Body of pancreas (tissue), 4 donors: ENCODE data around the gene SRMS. TPM values are rescaled to one million over a fixed set of nuclear protein-coding genes. Genes with fewer than 3 reads are reported as not detected.
A peak's percentile ranks its signal among the peaks of the same experiment; 100 is the strongest.

Source experiments
- ATAC-seq: fragments of 150-250 bp; one replicate; pipeline ENCODE4 v1.9.1; 2016
- DNase-seq, 4 donors: peaks; one replicate each; pipeline ENCODE4 v3.0.0-alpha.2; 2019
- H3K27ac ChIP-seq, 4 donors: fragments of 200-600 bp; sonication (generic); 1 replicate in 3 of 4; 2 replicates in 1 of 4; pipeline versions ENCODE4 v1.5.1 to v1.6.1; 2016 to 2019; ENCODE audit warnings: mild to moderate bottlenecking in 1 of 4, mixed read lengths in 1 of 4, moderate library complexity in 1 of 4
- H3K27me3 ChIP-seq, 2 donors: fragments of 200-600 bp; sonication (generic); one replicate each; pipeline ENCODE4 v1.6.0; 2016; ENCODE audit warnings: mild to moderate bottlenecking in 1 of 2
- H3K36me3 ChIP-seq, 2 donors: fragments of 200-600 bp; sonication (generic); replicated peaks in 1 of 2; 2 replicates each; pipeline ENCODE4 v1.5.1; 2016; ENCODE audit warnings: low read depth in 2 of 2; ENCODE audit not compliant: insufficient read depth in 1 of 2
- H3K4me1 ChIP-seq: fragments of 200-600 bp; sonication (generic); one replicate; pipeline ENCODE4 v1.6.0; 2016
- H3K4me3 ChIP-seq, 2 donors: fragments of 200-600 bp; sonication (generic); 1 replicate in 1 of 2; 2 replicates in 1 of 2; pipeline ENCODE4 v1.5.1; 2016 to 2019
- H3K9me3 ChIP-seq, 3 donors: fragments of 200-600 bp; sonication (generic); 1 replicate in 2 of 3; 2 replicates in 1 of 3; pipeline ENCODE4 v1.5.1; 2016
- CTCF ChIP-seq, 7 experiments: fragments of 450-650 bp in 4 of 7; fragments of 200-600 bp in 3 of 7; sonication (generic) in 3 of 7; IDR thresholded peaks; one replicate each; pipeline ENCODE4 v1.5.1; 2016 to 2019; ENCODE audit warnings: antibody characterized with exemption in 7 of 7
- POLR2A ChIP-seq, 3 donors: fragments of 450-650 bp; IDR thresholded peaks; one replicate each; pipeline ENCODE4 v1.6.1; 2016; ENCODE audit warnings: antibody characterized with exemption in 3 of 3, mild to moderate bottlenecking in 2 of 3
- WGBS, 2 donors: methylation state at CpG; one replicate each; pipeline ENCODE4 v1.1.5; 2017; 5-methylcytosine and 5-hydroxymethylcytosine counted together
- intact Hi-C: fragments of 100-400 bp; cut with DNase I; formaldehyde crosslinking; loops from one replicate; pipeline ENCODE4 v1.15.1; 2023
- total RNA-seq, 2 donors: library from RNA; depleted of rRNA; stranded (reverse); fragments of >200 nt; gene quantifications; one replicate each; pipeline ENCODE4 v1.1.0, GENCODE V29; 2016

SRMS gene
- total RNA-seq, 2 donors from 2014 or later: not detected

- intact Hi-C loops: loop anchor here (10.0 kb wide), 1 partner anchor 325 kb away; no protein-coding TSS in a partner anchor
- TF ChIP-seq CTCF (IDR thresholded peaks at IDR 0.05) (no peak), POLR2A (IDR thresholded peaks at IDR 0.05) (no peak)
- Histone ChIP-seq H3K36me3 (no peaks in the 10 kb centered on the region), H3K4me1 (peaks cover 11% of the 10 kb centered on the region), H3K4me3 (no peak overlapping the region), H3K9me3 (no peaks in the 10 kb centered on the region), H3K27ac (no peak overlapping the region), H3K27me3 (no peaks in the 10 kb centered on the region)
- no peak for ATAC-seq
- 64 to 68% methylated on average over 17 to 36 of the region's 39 CpGs for WGBS, 2 donors
- peak in 2 of 4 donors; percentile 9 to 11 for DNase-seq
Observed at GRCh38 chr20:63529861-63530787, 17.4 kb downstream of the SRMS start.

GRCh38 chr20:63529180-63529860 lies 18.2 kb downstream of the SRMS start:
- no peak for TF ChIP-seq POLR2A (IDR thresholded peaks at IDR 0.05)
- TF ChIP-seq CTCF (IDR thresholded peaks at IDR 0.05): no peak
- no peak overlapping the region for H3K4me3 ChIP-seq
- H3K27me3 ChIP-seq: no peaks in the 10 kb centered on the region
- DNase-seq: peak in 1 of 4 donors; percentile 15
- H3K27ac ChIP-seq: no peak overlapping the region
- no peak for ATAC-seq
- no peaks in the 10 kb centered on the region for H3K9me3 ChIP-seq
- peaks cover 9% of the 10 kb centered on the region for H3K4me1 ChIP-seq
- intact Hi-C loops: no loop called here
- 79% methylated on average over 8 to 27 of the region's 27 CpGs for WGBS, 2 donors
- H3K36me3 ChIP-seq: no peaks in the 10 kb centered on the region

- H3K27me3 ChIP-seq: no peaks in the 10 kb centered on the region
- DNase-seq (no peak), ATAC-seq (no peak)
- H3K27ac ChIP-seq: no peak overlapping the region
- intact Hi-C loops: no loop called here
- no peaks in the 10 kb centered on the region for H3K9me3 ChIP-seq
- H3K4me1 ChIP-seq: peaks cover 5% of the 10 kb centered on the region
- TF ChIP-seq CTCF (IDR thresholded peaks at IDR 0.05) (no peak), POLR2A (IDR thresholded peaks at IDR 0.05) (no peak)
- no peak overlapping the region for H3K4me3 ChIP-seq
- 82 to 83% methylated on average over 8 to 9 of the region's 9 CpGs for WGBS, 2 donors
- H3K36me3 ChIP-seq: no peaks in the 10 kb centered on the region
Observed at GRCh38 chr20:63527184-63527583, 20.4 kb downstream of the SRMS start.

- H3K27ac ChIP-seq: no peak overlapping the region
- DNase-seq (peak in 1 of 4 donors; percentile 16), ATAC-seq (no peak)
- intact Hi-C loops: no loop called here
- H3K27me3 ChIP-seq: no peaks in the 10 kb centered on the region
- H3K4me1 ChIP-seq: peaks cover 13% of the 10 kb centered on the region
- no peak overlapping the region for H3K4me3 ChIP-seq
- 13 to 15% methylated on average over 2 of the region's 2 CpGs for WGBS, 2 donors
- H3K36me3 ChIP-seq: no peaks in the 10 kb centered on the region
- TF ChIP-seq POLR2A (IDR thresholded peaks at IDR 0.05) (no peak), CTCF (IDR thresholded peaks at IDR 0.05) (no peak)
- H3K9me3 ChIP-seq: no peaks in the 10 kb centered on the region
Observed at GRCh38 chr20:63525971-63526370, 21.6 kb downstream of the SRMS start.
